ENCODE results near the gene ST3GAL4.
"Not testable (repeated sequence)": the region's sequence is repeated elsewhere in the genome, so short reads cannot be mapped to it uniquely, and the experiment has no call there.

Gene ST3GAL4

DNA sequence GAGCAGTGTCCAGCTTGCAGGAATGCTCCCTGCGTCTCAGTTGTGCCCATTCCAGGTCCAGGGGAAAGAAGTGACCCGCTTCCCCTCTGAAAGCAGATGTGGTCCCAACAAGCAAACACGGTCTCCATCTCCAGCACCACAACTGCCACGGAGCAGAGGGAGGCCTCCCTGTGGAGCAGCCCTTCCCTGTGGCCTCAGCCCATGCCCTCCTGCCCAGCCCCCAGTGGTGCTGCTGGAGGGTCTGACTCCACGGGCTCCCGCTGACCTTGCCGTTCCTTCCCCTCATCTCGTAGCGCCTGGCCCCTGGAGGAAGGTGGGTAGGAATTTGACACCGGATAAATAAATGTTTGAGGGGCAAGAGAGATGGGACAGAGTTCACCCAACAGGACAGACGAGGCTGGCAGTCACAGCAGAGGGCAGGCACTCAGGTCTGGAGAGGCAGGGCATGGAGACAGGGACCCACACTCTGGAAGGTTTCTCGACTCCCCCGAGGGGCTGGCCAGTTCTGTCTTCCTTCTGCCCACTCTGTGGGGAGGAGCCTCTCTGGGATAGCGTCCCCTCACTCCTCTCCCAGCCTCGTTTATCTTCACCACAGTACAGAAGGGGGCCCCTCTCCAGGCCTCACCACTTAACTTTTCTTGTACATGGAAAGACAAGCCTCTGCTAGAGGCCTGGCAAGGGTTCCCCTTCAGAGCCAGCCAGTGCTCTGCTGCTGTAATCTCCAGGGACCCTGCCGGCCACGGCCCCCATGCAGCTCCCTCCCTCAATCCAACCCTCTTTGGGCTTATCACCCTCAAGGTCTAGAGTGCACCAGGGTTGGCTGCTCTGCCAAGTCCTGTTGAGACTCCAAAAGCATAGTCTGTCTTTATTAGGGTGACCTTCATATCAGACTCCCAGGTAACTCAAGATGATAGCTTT, 7.5 kb upstream of the ST3GAL4 start:
- DNase-seq, result no peak

DNA sequence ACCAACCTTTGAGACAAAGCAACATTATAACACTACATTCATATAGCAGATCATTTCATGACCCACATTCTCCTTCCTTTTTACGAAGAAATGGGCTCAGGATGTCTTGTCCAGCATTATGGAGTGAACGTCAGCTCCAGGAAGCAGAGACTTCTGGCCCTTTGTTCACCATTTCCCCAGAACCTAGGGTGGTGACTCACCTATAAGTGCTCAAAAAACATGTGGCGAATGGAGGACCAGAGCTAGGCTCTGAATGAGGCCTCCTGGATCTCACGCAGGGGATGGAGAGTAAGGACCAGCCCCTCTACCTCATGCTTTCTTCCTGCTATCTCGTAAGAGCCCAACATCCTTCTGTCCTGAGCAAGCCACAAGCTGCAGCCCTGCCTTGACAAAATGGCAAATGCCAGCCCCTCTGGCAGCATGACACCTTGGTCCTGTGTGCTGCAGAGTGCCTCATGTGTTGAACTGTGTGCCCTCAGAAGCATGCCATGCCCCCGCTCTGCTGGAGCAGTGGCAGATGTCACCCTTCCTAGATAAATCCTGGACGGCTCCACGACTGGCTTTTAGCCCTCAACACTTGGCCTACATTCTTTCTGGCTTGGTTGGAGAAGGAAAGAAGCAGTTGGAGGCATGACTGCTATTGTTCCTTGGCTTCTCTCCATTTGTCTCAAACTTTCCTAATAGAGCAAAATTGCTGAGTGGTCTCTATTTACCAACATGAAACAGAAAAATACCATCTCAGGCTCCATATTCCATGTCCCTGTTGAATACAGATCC, 6.5 kb upstream of the ST3GAL4 start:
- no peak for DNase-seq

DNA sequence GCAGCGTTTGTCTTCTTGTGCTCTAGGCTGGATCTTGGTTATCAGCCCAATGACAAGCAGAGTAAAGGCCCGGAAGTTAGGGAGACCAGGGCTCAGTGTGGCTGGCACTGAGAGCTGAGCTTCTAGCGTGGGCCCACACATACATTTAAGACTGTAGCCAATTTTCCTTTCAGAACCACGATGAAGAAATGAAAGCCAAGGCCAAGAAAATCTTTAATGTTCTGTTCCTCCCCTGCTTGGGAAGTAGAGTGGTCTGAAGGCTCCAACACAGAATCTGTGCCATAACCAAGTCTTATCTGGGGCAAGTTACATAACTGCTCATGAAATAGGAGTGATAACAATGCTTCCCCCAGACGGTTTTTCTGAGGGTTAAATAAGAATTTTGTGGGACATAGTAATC, 4.7 kb upstream of the ST3GAL4 start:
- no peak for DNase-seq

DNA sequence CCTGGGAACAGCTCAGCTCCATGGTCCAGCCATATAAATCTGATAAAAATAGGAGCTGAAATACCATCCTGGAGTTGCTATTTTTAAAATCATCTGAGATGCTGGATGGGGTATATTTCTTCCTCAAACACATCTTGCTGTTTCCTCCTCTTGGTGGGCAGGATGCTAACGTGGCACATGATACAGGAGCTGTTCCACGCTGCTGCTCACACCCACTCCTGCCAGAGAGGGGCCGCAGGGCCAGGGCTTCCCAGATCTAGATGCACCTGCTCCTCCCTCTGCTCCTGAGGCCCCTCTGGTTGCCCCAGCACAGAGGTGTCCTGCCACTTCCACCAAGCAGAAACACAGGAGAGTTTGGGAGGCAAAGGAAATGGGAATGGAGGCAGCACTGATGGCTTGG, 3.3 kb upstream of the ST3GAL4 start:
- DNase-seq, result no peak

DNA sequence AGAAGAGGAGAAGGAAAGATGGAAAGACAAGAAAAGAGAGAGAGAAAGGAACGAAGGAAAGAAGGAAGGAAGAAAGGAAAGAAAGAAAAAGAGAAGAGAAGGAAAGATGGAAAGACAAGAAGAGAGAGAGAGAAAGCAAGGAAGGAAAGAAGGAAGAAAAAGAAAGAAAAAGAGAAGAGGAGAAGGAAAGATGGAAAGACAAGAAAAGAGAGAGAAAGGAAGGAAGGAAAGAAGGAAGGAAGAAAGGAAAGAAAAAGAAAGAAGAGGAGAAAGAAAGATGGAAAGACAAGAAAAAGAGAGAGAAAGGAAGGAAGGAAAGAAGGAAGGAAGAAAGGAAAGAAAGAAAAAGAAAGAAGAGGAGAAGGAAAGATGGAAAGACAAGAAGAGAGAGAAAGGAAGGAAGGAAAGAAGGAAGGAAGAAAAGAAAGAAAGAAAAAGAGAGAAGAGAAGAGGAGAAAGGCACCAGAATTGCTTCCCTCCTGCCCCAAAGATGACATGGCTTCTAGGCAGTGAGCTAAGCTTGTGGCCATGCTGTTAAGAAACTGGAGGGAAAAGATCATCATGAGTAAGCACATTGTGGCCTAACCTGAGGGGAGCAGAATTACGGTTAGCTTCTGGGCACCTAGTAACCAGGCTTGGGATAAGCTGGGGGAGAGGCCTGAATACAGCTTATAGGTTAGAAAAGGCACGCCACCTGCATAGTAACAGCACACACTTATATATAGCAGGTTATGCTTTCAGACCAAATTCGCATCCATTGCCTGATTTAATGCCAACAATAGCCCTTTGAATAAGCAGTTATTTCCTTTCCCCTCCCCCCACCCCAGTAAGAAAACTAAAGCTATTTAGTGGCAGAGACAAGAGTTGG, 2.3 kb upstream of the ST3GAL4 start:
- DNase-seq, result no peak

DNA sequence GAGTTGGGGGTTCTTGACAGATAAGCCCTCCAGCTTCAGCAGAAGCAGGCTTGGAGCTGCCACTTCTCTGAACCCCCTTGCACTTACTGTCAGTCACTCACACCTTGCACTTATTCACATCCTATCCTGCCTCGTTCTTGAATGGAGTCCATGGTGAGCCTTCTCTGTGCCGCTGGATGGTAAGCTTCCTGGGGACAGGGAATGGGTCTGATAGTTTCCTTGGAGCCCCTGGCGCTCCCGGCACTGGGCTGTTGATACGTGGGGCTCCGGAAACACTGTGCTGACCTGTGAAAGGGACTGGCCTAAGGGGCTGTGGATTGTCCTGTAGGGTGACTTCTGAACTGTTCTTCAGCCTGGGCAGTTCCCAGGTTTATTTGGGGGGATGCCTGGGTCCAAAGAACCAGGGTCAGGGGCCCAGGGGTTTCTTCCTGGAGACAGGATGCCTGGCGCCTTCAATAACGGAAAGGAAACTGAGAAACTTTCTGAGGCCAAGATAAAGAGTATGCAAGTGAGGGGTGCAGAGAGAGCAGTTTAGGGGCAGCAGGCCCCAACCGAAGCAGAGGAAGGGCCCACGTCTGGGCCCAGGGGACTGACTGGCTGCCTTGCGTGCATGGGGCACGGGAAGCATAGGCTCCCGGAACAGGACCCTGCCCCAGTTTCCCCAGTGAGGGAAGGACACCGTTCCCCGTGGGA, 709 bp upstream of the ST3GAL4 start:
- no peak for DNase-seq

DNA sequence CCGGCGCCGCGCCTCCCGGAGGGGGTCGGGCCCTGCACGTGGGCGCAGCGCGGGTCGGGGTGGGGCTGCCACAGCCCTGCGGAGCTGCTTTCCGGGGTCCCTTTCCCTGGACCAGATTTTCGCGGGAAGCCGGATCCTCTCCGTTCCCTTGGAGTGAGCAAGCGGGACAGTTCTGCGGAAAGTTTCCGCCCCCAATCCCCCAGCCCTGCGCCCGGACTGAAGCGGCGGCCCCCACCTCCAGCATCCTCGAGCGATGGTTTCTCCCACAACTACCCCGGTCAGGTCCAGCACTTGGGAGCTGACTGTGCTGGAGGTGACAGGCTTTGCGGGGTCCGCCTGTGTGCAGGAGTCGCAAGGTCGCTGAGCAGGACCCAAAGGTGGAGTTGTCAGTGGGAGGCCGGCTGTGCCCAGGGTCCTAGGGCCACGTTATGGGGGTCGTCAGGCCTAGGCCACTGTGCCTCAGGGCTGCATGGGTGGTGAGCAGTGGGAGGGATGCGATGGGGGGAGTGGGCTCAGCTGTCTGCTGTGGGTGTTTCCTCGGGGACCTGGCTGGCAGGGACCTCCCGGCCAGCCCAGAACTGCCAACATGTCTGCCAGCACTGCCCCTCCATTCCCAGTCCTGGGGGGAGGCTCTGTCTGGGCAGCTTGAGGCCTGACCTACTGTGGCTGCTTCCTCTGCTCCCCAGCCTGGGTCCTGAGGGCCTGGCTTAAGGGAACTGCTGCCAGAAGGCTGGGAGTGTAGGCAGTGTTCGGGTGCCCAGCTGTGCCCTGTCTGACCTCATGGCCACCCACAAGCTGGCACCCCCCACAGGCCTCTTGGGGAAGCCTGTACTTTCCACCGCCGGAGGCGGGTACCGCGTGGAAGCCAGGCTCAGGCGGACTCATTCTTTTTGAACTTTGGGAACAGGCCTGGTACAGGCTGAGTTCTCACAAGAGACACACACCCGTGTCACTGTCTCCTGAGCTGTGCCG, 726 bp downstream of the ST3GAL4 start:
- peak; percentile 23 for DNase-seq

DNA sequence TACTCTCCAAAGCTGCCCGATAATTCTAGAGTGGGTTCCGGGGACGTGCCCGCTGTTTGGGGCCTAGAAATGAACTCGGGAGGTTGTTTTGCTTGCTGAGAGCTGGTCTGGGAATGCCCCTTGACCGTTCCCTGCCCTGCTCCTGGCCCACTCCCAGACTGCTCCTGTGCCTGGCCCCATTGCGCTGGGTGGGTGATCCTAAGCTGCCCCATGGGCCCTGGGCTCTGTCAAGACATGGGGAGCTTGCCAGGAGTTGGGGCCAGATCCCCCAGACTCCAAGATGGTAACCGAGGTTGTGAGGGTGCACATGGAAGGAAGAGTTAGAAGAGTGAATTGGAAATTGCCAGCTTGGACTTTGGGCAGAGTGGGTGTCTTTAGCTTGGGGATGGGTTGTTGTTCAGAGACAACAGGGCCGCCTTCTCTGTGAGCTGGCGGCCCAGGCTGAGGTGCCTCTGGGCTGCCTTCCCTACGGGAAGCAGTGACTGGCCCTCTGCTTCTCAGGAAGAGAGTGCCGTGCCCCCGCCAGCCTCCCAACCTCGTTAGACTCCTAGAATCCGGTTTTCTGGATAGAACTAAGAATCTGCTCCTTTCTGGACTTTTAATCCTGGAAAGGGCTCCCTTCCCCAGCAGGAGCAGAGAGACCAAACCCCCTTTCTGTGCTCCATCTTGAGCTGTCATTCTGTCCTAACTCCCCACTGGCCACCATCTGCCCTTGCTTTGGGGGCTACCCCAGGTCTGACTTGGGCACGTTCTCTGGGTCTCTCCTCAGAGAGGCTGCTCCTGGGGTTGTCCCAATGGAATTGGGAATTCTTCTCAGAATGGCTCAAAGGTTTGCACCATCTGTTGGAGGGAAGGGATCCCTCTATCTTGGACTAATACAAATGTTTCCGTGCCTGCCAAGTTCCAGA, 1.8 kb downstream of the ST3GAL4 start:
- DNase-seq, result no peak

DNA sequence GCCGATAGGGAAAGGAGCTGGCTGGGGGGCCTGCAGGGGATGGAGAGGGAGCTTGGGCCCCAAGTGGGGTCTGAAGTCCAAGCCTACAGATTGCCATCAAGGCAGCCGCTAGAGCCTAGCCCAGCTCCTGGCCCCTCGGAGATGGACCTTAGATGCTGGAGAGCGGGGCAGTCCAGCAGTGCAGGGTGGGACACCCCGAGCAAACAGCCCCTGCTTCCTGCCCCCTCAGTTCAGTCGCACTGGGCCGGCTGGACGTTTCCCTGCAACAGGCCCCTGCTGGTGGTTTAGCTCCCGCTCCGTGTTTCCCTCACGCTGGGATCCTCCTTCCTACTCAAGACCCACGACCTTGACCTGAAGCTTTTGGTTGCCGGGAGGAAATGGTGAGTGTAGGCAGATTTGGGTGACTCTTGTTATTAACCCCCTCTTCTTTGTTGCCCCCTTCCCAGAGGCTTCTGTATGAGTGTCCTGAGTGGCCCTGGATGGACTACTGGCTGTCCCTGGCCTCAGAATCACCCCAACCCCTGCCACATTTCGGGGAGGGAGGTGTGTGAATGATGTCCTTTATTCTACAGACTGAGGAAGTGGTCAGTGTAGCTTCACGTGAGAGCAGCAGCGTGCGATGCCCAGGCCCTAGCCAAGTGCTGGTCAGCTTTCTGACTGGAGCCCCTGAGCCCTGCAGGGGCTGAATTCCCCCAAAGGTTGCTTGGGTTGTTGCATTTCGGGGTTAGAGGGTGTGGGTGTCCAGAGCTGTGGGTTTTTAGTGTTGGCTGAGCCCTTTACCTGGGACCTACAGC, 2.7 kb downstream of the ST3GAL4 start:
- no peak for DNase-seq

DNA sequence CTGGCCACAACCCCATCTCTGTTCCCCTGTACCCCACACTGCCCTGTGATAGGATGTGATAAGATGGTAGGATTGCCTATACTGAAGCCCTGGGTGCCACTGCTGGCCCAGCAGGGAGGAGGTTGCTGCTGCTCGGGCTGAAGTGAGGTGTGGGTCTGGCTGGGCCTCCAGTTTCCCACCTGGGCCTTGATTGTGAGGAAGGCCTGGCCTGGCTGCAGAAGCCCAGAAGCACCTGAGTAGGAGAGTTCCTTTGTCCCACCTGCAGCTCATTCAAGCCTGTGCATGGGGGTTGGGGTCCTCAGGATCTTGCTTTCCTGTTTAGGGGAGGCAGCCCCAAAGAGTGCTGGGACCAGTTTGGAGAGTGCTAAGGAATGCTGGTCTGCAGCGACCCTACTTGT, 3.3 kb downstream of the ST3GAL4 start:
- no peak for DNase-seq

DNA sequence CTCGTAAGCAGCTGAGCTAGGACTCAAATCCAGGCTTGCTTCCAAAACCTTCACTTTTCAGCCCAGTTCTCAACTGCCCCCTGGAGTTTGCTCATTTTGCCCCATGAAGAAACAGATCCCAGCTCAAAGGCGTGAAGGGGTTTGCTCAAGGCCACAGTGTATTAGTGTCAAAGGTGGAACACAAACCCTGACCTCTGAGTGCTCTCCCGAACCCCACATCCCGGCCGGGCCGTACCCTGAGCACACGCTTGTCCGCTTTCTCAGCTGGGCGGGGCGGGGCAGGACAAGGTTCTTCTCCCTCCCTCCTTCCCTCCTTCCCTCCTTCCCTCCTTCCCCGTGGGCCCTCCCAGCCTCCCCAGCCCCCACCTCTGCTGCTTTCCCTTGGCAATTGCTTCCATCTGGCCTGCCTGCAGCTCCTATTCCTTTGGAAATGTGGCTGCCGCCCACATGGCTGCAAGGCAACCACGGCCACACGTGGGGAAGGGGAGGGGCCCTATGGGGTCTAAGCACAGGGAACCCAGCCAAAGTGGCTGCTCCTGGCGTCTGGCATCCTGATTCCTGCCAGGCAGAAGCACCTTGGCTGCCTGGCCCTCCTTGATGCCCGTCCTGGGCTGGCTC, 4.1 kb downstream of the ST3GAL4 start:
- no peak for DNase-seq

DNA sequence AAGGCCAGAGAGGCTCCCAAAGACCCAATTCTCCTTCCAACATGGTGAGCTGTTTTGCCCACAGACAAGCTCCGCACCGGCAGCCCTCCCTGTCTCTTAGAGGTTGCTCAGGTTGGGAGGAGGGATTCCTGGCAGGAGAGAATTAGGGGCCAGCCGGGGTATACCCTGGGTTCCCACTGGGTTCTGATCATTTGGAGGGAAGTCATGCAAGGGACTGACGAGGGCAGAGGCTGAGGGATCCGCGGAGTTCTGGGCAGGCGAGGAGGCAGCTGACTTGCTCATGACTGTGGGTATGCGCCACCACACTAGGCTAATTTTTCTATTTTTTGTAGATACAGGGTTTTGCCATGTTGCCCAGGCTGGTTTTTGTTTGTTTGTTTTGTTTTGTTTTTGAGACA, 4.6 kb downstream of the ST3GAL4 start:
- DNase-seq, result no peak

DNA sequence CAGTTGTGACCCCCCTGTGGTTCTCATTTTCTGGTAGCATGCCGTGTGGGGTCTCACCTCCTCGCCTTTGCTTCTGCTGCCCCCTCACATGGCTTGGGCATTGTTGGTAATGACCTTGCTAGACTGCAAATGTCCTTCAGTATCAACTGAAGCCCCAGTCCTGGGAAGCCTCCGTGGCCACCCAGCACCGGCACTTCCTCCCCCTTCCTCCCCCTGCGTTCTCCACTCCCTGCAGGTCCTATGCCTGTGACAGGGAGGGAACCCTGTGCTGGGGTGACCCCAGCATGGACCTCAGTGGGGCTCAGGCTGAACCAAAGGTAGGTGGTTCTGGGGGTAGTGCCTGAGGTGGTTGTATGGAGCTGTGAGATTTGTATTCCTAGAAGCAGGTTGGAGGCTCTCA, 5.9 kb downstream of the ST3GAL4 start:
- no peak for DNase-seq

DNA sequence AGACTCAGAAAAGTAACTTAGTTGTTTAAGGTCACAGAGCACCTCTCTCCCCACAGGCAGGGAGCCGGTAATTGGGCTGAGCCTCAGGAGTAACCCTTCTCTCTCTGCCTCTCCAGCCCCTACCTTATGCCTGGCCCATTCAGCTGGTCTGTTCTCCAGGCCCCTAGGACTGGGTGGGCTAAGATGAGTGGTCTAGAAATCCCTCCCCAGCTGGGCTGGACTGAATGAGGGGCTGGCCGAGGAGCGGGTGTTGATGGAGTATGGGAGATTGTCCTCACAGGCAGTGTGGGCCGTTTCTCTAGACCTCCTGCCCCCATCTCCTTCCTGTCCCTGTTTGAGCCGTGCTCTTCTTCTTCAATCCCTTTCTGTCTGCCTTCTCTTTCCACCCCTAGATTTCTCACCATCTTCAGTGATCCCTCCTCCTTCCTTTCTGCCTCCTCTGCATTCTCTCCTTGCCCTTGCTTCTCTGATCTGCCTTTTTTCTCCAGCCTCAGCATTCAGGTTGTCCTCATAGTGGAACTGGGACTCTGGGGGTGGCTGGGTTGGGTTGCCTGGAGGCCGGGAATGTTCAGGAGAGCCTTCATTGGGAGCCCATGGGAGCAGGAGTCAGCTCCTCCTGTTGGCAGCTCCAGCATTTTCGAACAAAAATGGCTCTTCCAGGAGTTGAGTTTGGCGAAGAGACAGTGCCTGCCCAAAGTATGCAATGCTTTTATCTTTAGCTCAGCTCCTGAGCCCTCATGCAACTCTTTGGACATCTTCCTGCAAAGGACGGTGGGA, 7.6 kb downstream of the ST3GAL4 start:
- DNase-seq, result no peak

DNA sequence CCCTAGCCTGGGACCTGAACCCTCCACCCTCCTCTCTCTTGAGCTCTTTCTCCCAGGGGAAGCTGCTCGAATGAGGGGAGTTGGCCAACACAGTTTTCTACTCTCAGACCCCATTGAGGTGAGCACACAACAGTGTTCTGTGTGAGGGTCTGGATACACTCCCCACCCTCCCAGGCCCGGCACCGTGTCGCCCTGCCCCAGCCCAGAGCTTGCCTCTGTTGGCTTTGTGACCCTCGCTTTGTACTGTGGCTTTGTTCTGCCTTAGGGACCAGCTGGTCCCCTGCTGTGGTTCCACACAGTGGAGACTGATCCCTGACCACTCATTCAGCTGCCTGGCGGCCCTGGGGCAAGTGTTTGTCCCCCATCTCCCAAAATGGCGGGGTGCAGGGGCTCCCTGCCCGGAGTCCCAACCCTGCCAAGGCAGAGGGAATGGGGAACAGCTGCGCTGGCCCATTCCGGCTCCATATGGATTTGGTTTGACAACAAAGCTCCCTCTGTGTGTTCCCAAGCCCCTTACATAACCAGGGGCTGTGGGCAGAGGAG, 8.3 kb downstream of the ST3GAL4 start:
- DNase-seq, result no peak

DNA sequence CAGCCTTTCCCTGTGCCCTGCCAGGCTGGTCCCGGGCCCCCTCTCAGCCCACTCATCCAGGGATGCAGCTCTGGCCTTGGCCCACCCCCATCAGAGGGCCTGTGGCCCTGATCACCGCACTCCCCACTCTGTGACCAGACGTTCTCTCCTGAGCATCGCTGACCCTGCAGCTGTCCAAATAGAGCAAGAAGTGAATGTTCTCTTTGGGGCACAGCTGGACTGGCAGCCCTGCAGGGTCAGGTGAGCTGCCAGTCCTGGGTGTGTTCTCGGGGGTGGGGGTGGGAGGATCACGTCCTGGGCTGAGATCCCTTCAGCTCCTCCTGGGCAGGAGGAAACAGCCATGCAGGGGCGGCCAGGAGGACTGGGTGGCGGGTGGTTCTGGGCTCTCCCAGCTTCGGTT, 9.2 kb downstream of the ST3GAL4 start:
- DNase-seq, result not testable (repeated sequence)

DNA sequence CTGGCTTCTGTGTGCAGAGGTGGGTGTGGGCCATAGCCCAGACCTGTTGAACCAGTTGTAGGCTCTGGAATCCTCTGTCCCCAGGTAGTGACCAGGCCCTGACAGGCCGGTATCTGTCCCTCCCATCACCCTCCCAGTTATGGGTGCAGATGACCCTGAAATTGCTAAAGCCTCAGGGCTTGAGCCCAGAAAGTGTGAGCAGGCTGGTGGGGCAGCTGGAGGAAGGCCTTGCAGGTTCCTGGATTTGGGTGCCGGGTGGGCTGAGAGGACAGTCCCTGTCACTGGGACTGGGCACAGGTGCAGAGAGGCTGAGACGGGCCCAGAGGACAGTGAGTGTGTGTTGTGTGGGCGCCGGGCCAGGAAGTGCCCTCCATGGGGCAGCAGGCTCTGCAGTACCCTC, 10.0 kb downstream of the ST3GAL4 start:
- DNase-seq, result not testable (repeated sequence)

Measured in activated T-cell treated with anti-CD3 and anti-CD28 coated beads, Interleukin-2, amount 50 U/mL, for 1 hour (primary cell).